K562 (cell line): ENCODE data around the gene DROSHA. TPM values are rescaled to one million over a fixed set of nuclear protein-coding genes. Genes with fewer than 3 reads are reported as not detected.
A peak's percentile ranks its signal among the peaks of the same experiment; 100 is the strongest.

Experiments
- ATAC-seq: fragments of 200-7000 bp; cut with Tn5 transposase; 3 replicates; pipeline ENCODE4 v1.9.1; 2020; ENCODE audit warnings: moderate library complexity
- BruUV-seq: library from RNA; stranded (reverse); fragments of 400-500 nt; replicated peaks from 2 replicates; lab custom pipeline; 2021; lab: Mats Ljungman, UMichigan
- CTCF ChIA-PET: fragments of 300-600 bp; formaldehyde crosslinking; extraction: SDS; loops from one replicate; lab custom pipeline; 2021; ENCODE audit warnings: low intra/inter-chr PET ratio; lab: Yijun Ruan, JAX
- POLR2A ChIA-PET: fragments of 300-600, 350-650 bp; sonication (Branson Sonifier 250); formaldehyde crosslinking; extraction: SDS; loops from one replicate; lab custom pipeline; 2021; ENCODE audit warnings: antibody characterized with exemption, inconsistent platforms; lab: Yijun Ruan, JAX
- DNase-seq, 4 experiments: peaks; one replicate each; pipeline versions ENCODE4 v3.0.0 to v3.0.0-alpha.2; 2011 to 2018; ENCODE audit warnings: low spot score in 3 of 4, mixed read lengths in 3 of 4; ENCODE audit errors: extremely low read depth in 1 of 4
- FAIRE-seq: peaks from 2 replicates; lab custom pipeline; 2011; peaks lifted over from hg19 to GRCh38; lab: Jason Lieb, UNC
- H2AFZ ChIP-seq: 2 replicates; pipeline ENCODE4 v1.6.0; 2011; ENCODE audit warnings: low read depth, low read length, control low read depth, inconsistent platforms
- H3K27ac ChIP-seq: fragments of 200-600 bp; 3 replicates; pipeline ENCODE4 v1.8.0; 2011; ENCODE audit warnings: low read depth, mild to moderate bottlenecking, control low read depth, inconsistent platforms, low read length, moderate library complexity, mixed read lengths; ENCODE audit errors: extremely low read depth
- H3K27me3 ChIP-seq, 2 experiments: fragments of 300-600 bp in 1 of 2; 2 replicates in 1 of 2; 3 replicates in 1 of 2; pipeline versions ENCODE4 v1.6.0 to v1.8.0; 2011; ENCODE audit warnings: inconsistent platforms in 2 of 2, low read length in 2 of 2, mild to moderate bottlenecking in 1 of 2, mixed read lengths in 1 of 2, moderate library complexity in 1 of 2; ENCODE audit not compliant: control insufficient read depth in 2 of 2, insufficient read depth in 2 of 2
- H3K36me3 ChIP-seq: fragments of 300-600 bp; 3 replicates; pipeline ENCODE4 v1.8.0; 2011; ENCODE audit warnings: mild to moderate bottlenecking, low read length, inconsistent platforms; ENCODE audit not compliant: control insufficient read depth, insufficient read depth
- H3K4me1 ChIP-seq, 2 experiments: fragments of 200-600 bp in 1 of 2; replicated peaks in 1 of 2; 2 replicates in 1 of 2; 3 replicates in 1 of 2; pipeline versions ENCODE4 v1.5.1 to v1.8.0; 2011; ENCODE audit warnings: inconsistent platforms in 2 of 2, low read length in 2 of 2, mild to moderate bottlenecking in 1 of 2, mixed read lengths in 1 of 2, moderate library complexity in 1 of 2; ENCODE audit not compliant: control insufficient read depth in 2 of 2, insufficient read depth in 2 of 2
- H3K4me2 ChIP-seq: 2 replicates; pipeline ENCODE4 v1.6.1; 2011; ENCODE audit warnings: low read length, control low read depth, inconsistent platforms, mixed read lengths; ENCODE audit not compliant: insufficient read depth
- H3K4me3 ChIP-seq: fragments of 200-600 bp; sonication (generic), shearing (Covaris generic); 2 replicates; pipeline ENCODE4 v1.5.1; 2016; ENCODE audit warnings: control low read depth, inconsistent platforms
- H3K79me2 ChIP-seq: fragments of 200-600 bp; 3 replicates; pipeline ENCODE4 v1.8.0; 2011; ENCODE audit warnings: low read length, inconsistent platforms; ENCODE audit not compliant: control insufficient read depth, insufficient read depth
- H3K9ac ChIP-seq, 2 experiments: 2 replicates each; pipeline versions ENCODE4 v1.6.0 to v1.6.1; 2011; ENCODE audit warnings: low read depth in 2 of 2, low read length in 2 of 2, control low read depth in 1 of 2, inconsistent platforms in 1 of 2, mild to moderate bottlenecking in 1 of 2, mixed read lengths in 1 of 2; ENCODE audit not compliant: insufficient read depth in 1 of 2
- H3K9me1 ChIP-seq: one replicate; pipeline ENCODE4 v1.6.0; 2011; ENCODE audit warnings: inconsistent platforms, mild to moderate bottlenecking, low read length, moderate library complexity; ENCODE audit not compliant: control insufficient read depth, insufficient read depth
- H3K9me3 ChIP-seq: replicated peaks from 2 replicates; pipeline ENCODE4 v1.5.1; 2011; ENCODE audit warnings: low read depth, low read length, inconsistent platforms; ENCODE audit not compliant: control insufficient read depth, insufficient read depth
- H4K20me1 ChIP-seq: replicated peaks from 2 replicates; pipeline ENCODE4 v1.6.1; 2011; ENCODE audit warnings: low read length, inconsistent platforms, mixed read lengths; ENCODE audit not compliant: control insufficient read depth, insufficient read depth
- C11orf30 ChIP-seq: fragments of 450-650 bp; IDR thresholded peaks from 2 replicates; pipeline ENCODE4 v1.6.1; 2016; ENCODE audit warnings: low read depth, mild to moderate bottlenecking
- ESRRB ChIP-seq: fragments of 250-450 bp; sonication (Bioruptor Pico); IDR thresholded peaks from 2 replicates; pipeline ENCODE4 v1.5.0; 2020; ENCODE audit warnings: mild to moderate bottlenecking, moderate library complexity, borderline replicate concordance
- FOXK1 ChIP-seq: sonication (generic); formaldehyde crosslinking; IDR thresholded peaks from 2 replicates; pipeline ENCODE4 v1.8.0; 2022; ENCODE audit warnings: missing genetic modification reagents, mild to moderate bottlenecking, borderline replicate concordance
- HDAC2 ChIP-seq: fragments of 450-650 bp; IDR thresholded peaks from 2 replicates; pipeline ENCODE4 v1.6.1; 2016; ENCODE audit warnings: mild to moderate bottlenecking
- MAFF ChIP-seq: IDR thresholded peaks from 2 replicates; pipeline ENCODE4 v1.6.1; 2012; ENCODE audit warnings: low read length, improper control_type of control experiment
- MAFG ChIP-seq: fragments of 450-650 bp; conservative IDR thresholded peaks from 2 replicates; pipeline ENCODE4 v1.6.1; 2016; ENCODE audit warnings: missing genetic modification characterization, missing compliant biosample characterization
- MAFK ChIP-seq: IDR thresholded peaks from 2 replicates; pipeline ENCODE4 v1.6.1; 2011; ENCODE audit warnings: low read length, improper control_type of control experiment
- SNIP1 ChIP-seq: fragments of 450-650 bp; IDR thresholded peaks from 2 replicates; pipeline ENCODE4 v1.7.1; 2017; ENCODE audit warnings: low read depth, mild to moderate bottlenecking
- TAF15 ChIP-seq: fragments of 200-400 bp; formaldehyde crosslinking; IDR thresholded peaks from 2 replicates; pipeline ENCODE4 v1.6.1; 2017; ENCODE audit warnings: mild to moderate bottlenecking, low read depth, low read length, moderate library complexity
- TCF7 ChIP-seq: sonication (generic); IDR thresholded peaks from 2 replicates; pipeline ENCODE4 v1.6.1; 2016; ENCODE audit warnings: antibody characterized with exemption, borderline replicate concordance
- ZNF316 ChIP-seq: fragments of 450-650 bp; IDR thresholded peaks from 2 replicates; pipeline ENCODE4 v1.6.1; 2016
- ZSCAN32 ChIP-seq: fragments of 450-650 bp; formaldehyde crosslinking; IDR thresholded peaks from 2 replicates; pipeline ENCODE4 v1.4.0; 2020; ENCODE audit warnings: mild to moderate bottlenecking, moderate library complexity
- WGBS: fragments of 100-300 bp; shearing (Covaris generic); methylation state at CpG from one replicate; pipeline ENCODE4 v1.1.6; 2016; ENCODE audit warnings: low coverage, mixed read lengths; ENCODE audit not compliant: insufficient coverage; ENCODE audit errors: missing lambda C conversion rate; 5-methylcytosine and 5-hydroxymethylcytosine counted together
- in situ Hi-C: fragments of 300-500 bp; cut with MboI; formaldehyde crosslinking; loops from 4 replicates; pipeline ENCODE4 v1.15.0; 2018; ENCODE audit warnings: inconsistent platforms, mixed read lengths
- intact Hi-C: fragments of 100-400 bp; cut with micrococcal nuclease; formaldehyde crosslinking; loops from 2 replicates; pipeline ENCODE4 v1.14.2; 2022
- polyA plus RNA-seq, 8 experiments: library from polyadenylated mRNA; depleted of rRNA in 4 of 8; stranded (reverse) in 5 of 8; unstranded in 3 of 8; fragments of >200 nt; fragmentation: Nextera tagmentation in 2 of 8; fragmentation: Illumina TruSeq in 1 of 8; extraction: Ambion mirVana in 2 of 8; extraction: Trizol in 1 of 8; gene quantifications; 2 replicates each; pipeline versions ENCODE4 v1.2.1 to v1.2.3, GENCODE V29; 2011 to 2014; ENCODE audit warnings: inconsistent platforms in 1 of 8, missing spikeins in 1 of 8
- total RNA-seq, 7 experiments: library from RNA; depleted of rRNA in 6 of 7; stranded (reverse); fragments of >200 nt in 6 of 7; fragmentation: Illumina TruSeq in 2 of 7; extraction: Trizol in 2 of 7; gene quantifications; 2 replicates each; pipeline versions ENCODE4 v1.2.1 to v1.2.3, GENCODE V29; 2011 to 2021; ENCODE audit warnings: low replicate concordance in 1 of 7

DROSHA gene
- total and polyA plus RNA-seq, 9 of the 15 experiments (the other 6 are each of a cell fraction or from before 2014, with no cell fraction given) = 52.5 to 109 (median 68.9) TPM

- no peak overlapping the region for H3K9ac ChIP-seq
- POLR2A ChIA-PET = no interaction called here
- in situ Hi-C loops (no loop called here), intact Hi-C loops (no loop called here)
- no peaks in the 10 kb centered on the region for H4K20me1 ChIP-seq
- WGBS = 0% methylated on average over 1 of the region's 1 CpG
- no peaks in the 10 kb centered on the region for H3K36me3 ChIP-seq
- no peaks in the 10 kb centered on the region for H3K79me2 ChIP-seq
- DNase-seq (no peak), FAIRE-seq (no peak), ATAC-seq (no peak)
- CTCF ChIA-PET = no interaction called here
- H3K4me3 ChIP-seq = no peak overlapping the region
- H3K9me1 ChIP-seq = no peaks in the 10 kb centered on the region
- H3K9me3 ChIP-seq = no peaks in the 10 kb centered on the region
- BruUV-seq = no TSS peak
- TF ChIP-seq ESRRB (CRISPR knock-in tag) = no peak
- no peak for TF ChIP-seq TAF15
- no peak for TF ChIP-seq SNIP1
- TF ChIP-seq MAFF = no peak
- TF ChIP-seq ZSCAN32 (CRISPR knock-in tag) = no peak
- TF ChIP-seq TCF7 = no peak
- TF ChIP-seq HDAC2 = no peak
- H3K4me1 ChIP-seq = no peaks in the 10 kb centered on the region; a peak in 1 of 5 replicates
- H3K27ac ChIP-seq = no peak overlapping the region
- H2AFZ ChIP-seq = no peak overlapping the region
- H3K4me2 ChIP-seq = no peak overlapping the region
- peaks cover 0 to 15% of the 10 kb centered on the region in 2 experiments; a peak in 3 of 5 replicates for H3K27me3 ChIP-seq
Observed at GRCh38 chr5:31372124-31372523, 159.8 kb downstream of the DROSHA start.

- BruUV-seq = no TSS peak
- no peaks in the 10 kb centered on the region for H3K9me3 ChIP-seq
- no peak for FAIRE-seq
- H2AFZ ChIP-seq = no peak overlapping the region
- in situ Hi-C loops (no loop called here), intact Hi-C loops (no loop called here)
- H3K79me2 ChIP-seq = no peaks in the 10 kb centered on the region
- H3K4me1 ChIP-seq = no peaks in the 10 kb centered on the region
- H4K20me1 ChIP-seq = no peaks in the 10 kb centered on the region
- no peaks in the 10 kb centered on the region for H3K9me1 ChIP-seq
- CTCF ChIA-PET = no interaction called here
- POLR2A ChIA-PET = no interaction called here
- H3K9ac ChIP-seq = no peak overlapping the region
- no peak for DNase-seq
- no peak overlapping the region for H3K4me3 ChIP-seq
- no peak for ATAC-seq
- H3K27ac ChIP-seq = no peak overlapping the region
- 0% methylated on average over 5 of the region's 5 CpGs for WGBS
- H3K4me2 ChIP-seq = no peak overlapping the region
- TF ChIP-seq FOXK1 (CRISPR knock-in tag) = no peak
- TF ChIP-seq C11orf30 = peak; percentile 64
- TF ChIP-seq ZNF316 = peak; percentile 65
- peak; percentile 36; the same call in 1 of the 2 replicates for TF ChIP-seq MAFF
- peak; percentile 17; the same call in 1 of the 2 replicates for TF ChIP-seq MAFK
- TF ChIP-seq ZSCAN32 (CRISPR knock-in tag) = no peak
- TF ChIP-seq MAFG (tag) = peak; percentile 62
- no peaks in the 10 kb centered on the region for H3K36me3 ChIP-seq
- peaks cover 0 to 6% of the 10 kb centered on the region in 2 experiments; a peak in 2 of 5 replicates for H3K27me3 ChIP-seq
Observed at GRCh38 chr5:31366941-31367340, 165.0 kb downstream of the DROSHA start.
